Heart left ventricle (tissue), 13 donors: ENCODE data around the gene C1orf21.

ENCODE experiments used
- POLR2A ChIP-seq, 2 donors: fragments of 450-650 bp; IDR thresholded peaks; one replicate each; pipeline ENCODE4 v1.6.1; 2017; ENCODE audit warnings: antibody characterized with exemption in 2 of 2, mild to moderate bottlenecking in 2 of 2, moderate library complexity in 2 of 2
- TF ChIP-seq, protein P1 (sequence below), 12 donors: fragments of 200-600 bp; sonication (generic) in 4 of 12; IDR thresholded peaks; one replicate each; pipeline versions ENCODE4 v1.5.0 to v1.8.0; 2018 to 2022; ENCODE audit warnings: antibody characterized with exemption in 12 of 12, mild to moderate bottlenecking in 5 of 12
- donor health status: ischemic (EF 13 %, LVEDD 7.1; RV severe dilation, severe dysfunction).
- donor health status: DM: no; HTN: yes; CAD: no.
- donor health status: DM: no; HTN: no; CAD: no.
- donor health status: ischemic (EF 25% LVEDD 6.9; RV normal size, moderate dysfunction).
- donor health status: ischemic (EF 25% LVEDD 5.7; RV mildly dilated, moderate dysfunction).
- donor health status: ischemic (EF 35%, LVEDD 5.7; RV mildly dilated, moderate dysfunction).
- donor health status: nonischemic (EF 11% LVEDD 7.7; RV severe dilation, severe dysfunction).
- donor health status: DM: yes; HTN: yes; CAD: no.
- donor health status: PGD.
- donor health status: ischemic (EF 29% LVEDD 5.4; RV normal size, mild dysfunction).
- donor health status: nonischemic (EF 23%, LVEDD 6.1; RV moderate dilation, normal function).

DNA sequence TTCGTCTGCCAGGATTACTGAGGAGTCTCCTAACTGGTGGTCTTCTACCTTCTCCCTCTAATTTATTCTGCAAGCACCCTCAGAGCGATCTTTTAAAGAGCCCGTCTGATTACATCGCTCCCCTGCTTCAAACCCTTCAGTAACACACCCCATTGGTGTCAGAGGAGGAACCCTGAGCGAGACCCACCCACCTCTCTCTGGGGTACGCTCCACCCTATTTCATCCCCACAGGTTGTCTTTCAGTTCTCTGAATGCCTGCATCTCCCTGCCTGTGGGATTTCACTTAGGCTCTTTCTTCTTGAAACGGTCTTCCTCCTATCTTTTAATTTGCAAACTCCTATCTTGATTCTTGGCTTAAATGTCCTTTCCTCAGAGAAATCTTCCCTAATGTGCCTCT, 39.4 kb downstream of the C1orf21 start:
- TF ChIP-seq, protein P1, sequence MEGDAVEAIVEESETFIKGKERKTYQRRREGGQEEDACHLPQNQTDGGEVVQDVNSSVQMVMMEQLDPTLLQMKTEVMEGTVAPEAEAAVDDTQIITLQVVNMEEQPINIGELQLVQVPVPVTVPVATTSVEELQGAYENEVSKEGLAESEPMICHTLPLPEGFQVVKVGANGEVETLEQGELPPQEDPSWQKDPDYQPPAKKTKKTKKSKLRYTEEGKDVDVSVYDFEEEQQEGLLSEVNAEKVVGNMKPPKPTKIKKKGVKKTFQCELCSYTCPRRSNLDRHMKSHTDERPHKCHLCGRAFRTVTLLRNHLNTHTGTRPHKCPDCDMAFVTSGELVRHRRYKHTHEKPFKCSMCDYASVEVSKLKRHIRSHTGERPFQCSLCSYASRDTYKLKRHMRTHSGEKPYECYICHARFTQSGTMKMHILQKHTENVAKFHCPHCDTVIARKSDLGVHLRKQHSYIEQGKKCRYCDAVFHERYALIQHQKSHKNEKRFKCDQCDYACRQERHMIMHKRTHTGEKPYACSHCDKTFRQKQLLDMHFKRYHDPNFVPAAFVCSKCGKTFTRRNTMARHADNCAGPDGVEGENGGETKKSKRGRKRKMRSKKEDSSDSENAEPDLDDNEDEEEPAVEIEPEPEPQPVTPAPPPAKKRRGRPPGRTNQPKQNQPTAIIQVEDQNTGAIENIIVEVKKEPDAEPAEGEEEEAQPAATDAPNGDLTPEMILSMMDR (IDR thresholded peaks at IDR 0.05): no peak
- no peak for TF ChIP-seq POLR2A (IDR thresholded peaks at IDR 0.05)
